G401 (cell line): ENCODE results near the gene NAALADL2. TPM values are rescaled to one million over a fixed set of nuclear protein-coding genes. Genes with fewer than 3 reads are reported as not detected.
A peak's percentile ranks its signal among the peaks of the same experiment; 100 is the strongest.
"Not testable (repeated sequence)": the region's sequence is repeated elsewhere in the genome, so short reads cannot be mapped to it uniquely, and the experiment has no call there.

Source experiments
- DNase-seq: peaks from one replicate; pipeline ENCODE4 v3.0.0-alpha.2; 2015; ENCODE audit warnings: low spot score
- in situ Hi-C: cut with HindIII; loops from 2 replicates; pipeline ENCODE4 v1.10.0; 2016; ENCODE audit warnings: low sequenced_read_pairs, mixed read lengths
- total RNA-seq: library from RNA; depleted of rRNA; stranded (reverse); fragments of >200 nt; shearing (Covaris generic); gene quantifications from 2 replicates; pipeline ENCODE4 v1.2.3, GENCODE V29; 2014

Gene NAALADL2
- total RNA-seq, 1 experiment from 2014 or later, result 1.3 TPM

DNA sequence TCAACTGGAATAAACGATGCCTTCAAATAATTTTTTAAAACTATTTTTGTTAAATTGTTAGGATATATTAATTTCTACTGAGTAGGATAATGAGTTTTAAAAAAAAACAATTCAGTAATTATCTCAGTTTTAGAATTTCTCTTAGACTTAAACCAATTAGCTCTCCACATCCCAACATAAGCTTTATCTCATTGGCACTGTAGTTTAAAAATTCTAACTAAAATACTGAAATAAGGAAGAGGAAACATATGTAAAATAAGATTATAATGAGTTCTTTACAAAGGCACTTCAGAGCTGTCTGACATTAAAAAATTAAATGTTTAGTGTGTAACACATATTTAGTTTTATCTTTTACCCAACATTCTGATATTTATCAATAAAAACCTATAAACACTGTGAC, 558.3 kb downstream of the NAALADL2 start:
- no peak for DNase-seq
- in situ Hi-C loops, result no loop called here

DNA sequence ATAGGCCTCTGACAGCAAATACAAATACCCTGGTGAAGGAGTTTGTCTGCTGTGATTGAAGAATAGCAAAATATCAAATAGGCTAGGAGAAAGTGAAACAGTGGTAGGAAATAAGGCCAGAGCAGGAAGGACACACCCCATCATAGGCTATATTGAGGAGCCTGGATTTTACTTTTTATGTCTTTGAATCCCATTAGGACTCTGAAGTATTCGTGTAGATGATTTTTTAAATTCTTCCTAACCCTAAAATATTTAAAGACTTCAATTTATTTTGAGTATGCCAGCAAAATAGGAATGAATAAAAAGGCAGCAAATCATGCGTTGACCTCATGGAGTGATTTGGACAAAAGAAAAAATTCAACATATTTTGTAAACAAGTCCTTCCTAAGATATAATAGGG, 562.8 kb downstream of the NAALADL2 start:
- in situ Hi-C loops, result no loop called here
- DNase-seq, result no peak

DNA sequence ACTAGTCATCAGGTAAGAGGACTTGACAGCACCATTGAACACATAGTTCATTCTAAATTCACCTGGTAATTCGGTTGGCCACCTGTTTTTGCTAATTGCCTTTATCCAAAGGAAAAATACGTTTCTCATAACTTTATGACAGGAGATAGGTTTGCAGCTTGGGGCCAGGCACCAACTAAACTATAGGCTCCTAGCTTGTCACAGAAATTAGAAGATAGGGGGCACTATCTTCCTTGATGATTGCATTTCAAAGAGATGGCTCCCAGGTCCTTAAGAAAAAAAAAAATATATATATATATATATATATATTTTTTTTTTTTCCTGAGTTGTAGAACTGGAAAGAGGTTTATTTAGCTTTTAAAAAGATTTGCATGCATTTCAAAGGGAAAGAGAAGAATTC, 563.6 kb downstream of the NAALADL2 start:
- in situ Hi-C loops, result no loop called here
- DNase-seq, result no peak

DNA sequence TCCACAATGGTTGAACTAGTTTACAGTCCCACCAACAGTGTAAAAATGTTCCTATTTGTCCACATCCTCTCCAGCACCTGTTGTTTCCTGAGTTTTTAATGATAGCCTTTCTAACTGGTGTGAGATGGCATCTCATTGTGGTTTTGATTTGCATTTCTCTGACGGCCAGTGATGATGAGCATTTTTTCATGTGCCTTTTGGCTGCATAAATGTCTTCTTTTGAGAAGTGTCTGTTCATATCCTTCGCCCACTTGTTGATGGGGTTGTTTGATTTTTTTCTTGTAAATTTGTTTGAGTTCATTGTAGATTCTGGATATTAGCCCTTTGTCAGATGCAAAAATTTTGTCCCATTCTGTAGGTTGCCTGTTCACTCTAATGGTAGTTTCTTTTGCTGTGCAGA, 564.7 kb downstream of the NAALADL2 start:
- DNase-seq, result not testable (repeated sequence)

GRCh38 chr3:175426805-175427204, 567.7 kb downstream of the NAALADL2 start:
- no peak for DNase-seq
- in situ Hi-C loops, result no loop called here

More for the DNA sequence above, 564.7 kb downstream of the NAALADL2 start:
- in situ Hi-C loops, result not testable (repeated sequence)

GRCh38 chr3:175428466-175428865, 569.3 kb downstream of the NAALADL2 start:
- DNase-seq, result no peak
- in situ Hi-C loops, result no loop called here

DNA sequence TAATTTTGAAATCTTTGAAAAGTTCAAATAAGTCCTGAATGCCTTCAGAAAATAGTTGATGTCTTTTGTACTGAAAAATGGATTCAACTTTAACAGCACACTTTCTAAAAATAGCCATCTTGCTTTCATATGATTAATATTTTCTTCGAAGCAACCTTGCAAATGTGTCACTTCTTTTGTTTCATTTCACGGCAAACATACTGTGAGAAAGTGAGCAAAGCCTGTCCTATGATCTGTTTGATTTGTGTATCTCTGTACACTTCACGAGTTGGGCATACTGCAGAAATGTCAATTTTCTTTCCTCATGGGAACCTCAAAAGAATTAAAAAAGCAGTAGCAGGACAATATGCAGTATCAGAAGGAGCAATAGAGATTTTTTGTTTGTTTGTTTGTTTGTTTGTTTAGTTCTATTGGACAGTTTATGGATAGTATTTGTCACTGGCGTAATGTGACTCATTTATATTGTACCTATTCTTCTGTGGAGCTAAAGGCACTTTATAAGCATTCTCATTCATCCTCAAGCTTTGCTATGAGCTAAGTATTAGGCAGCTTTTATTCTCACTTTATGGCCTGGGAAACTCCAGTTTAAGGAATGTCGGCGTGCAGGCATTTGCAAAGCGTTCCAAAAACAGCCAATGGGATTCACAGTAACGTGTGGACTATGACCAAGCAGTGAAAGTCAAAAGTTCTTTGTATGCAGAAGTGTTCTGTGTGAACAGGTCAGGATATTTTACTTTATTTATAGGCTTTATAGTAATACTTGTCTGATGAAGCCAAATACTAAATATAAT, 572.0 kb downstream of the NAALADL2 start:
- in situ Hi-C loops, result no loop called here
- no peak for DNase-seq

DNA sequence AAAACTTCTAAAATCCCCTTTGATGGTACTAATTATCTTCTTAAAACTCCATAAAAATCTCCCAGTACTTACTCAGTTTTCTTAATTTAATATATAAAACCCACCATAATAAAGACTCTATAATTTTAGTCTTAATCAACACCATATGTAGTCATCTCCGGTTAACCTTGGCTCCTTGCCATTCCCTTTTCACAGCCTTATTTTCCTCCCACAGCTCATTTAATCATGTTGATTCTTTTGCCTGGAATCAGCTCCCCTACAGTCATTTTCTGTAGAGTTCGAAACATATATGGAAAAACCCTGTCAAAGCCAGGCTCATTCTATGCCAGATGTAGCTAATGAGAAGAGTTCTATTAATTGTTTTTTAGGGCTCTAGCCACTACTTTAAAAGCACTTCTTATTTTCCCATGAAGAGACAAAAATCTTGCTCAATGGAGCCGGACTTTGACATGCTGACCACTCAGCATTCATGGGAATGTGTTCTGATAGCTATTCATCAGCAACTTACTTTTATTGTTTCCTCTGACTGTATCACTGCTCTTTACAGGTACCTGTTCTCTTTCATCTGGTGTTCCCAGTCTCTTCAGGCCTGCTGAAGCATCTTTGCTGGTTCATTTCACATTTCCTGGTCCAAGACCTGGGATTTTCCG, 573.4 kb downstream of the NAALADL2 start:
- DNase-seq, result peak; percentile 24
- in situ Hi-C loops, result no loop called here

GRCh38 chr3:175433026-175433674, 574.0 kb downstream of the NAALADL2 start:
- in situ Hi-C loops, result no loop called here
- no peak for DNase-seq

GRCh38 chr3:175434561-175434960, 575.4 kb downstream of the NAALADL2 start:
- no peak for DNase-seq
- in situ Hi-C loops, result no loop called here

DNA sequence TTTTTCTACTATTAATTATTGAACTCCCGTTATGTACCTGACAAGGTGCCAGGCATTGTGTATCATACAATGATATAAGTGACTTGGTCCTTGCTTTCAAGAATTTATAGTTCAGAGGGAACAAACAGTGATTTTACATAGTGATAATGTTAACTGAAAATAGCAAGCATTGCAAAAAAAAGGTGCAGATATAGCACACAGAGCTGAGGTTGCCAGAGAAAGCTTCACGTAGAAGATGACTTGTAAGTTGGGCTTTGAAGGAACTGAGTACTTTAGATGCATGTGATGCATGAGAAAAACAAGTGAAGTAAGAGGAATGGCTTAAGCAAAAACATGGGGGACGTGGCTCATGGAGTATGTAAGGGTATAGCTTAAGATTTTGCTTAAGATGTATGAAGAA, 584.5 kb downstream of the NAALADL2 start:
- in situ Hi-C loops, result no loop called here
- DNase-seq, result no peak

- DNase-seq, result no peak
- in situ Hi-C loops, result no loop called here
These were observed 586.6 kb downstream of the NAALADL2 start for GRCh38 chr3:175445741-175446140.

GRCh38 chr3:175447521-175447920, 588.4 kb downstream of the NAALADL2 start:
- DNase-seq, result no peak
- in situ Hi-C loops, result no loop called here

DNA sequence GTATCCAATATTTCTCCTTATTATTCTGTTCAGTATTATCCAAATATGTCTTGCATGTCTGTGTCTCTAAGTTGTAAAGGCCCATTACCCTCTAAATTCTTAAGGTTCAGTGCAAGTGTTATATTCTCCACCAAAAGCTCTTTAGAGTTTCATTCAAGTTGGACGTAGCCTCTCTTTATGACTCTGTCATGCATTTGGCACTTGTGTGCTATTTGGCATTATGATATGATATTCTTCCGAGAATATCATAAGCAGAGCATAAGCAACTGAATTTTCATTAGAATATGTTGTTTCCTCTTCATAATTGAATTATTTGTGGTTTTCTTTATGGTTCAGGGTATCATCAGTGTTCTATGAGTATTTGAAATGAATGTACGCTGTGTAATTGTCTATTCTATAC, 594.2 kb downstream of the NAALADL2 start:
- in situ Hi-C loops, result no loop called here
- no peak for DNase-seq

DNA sequence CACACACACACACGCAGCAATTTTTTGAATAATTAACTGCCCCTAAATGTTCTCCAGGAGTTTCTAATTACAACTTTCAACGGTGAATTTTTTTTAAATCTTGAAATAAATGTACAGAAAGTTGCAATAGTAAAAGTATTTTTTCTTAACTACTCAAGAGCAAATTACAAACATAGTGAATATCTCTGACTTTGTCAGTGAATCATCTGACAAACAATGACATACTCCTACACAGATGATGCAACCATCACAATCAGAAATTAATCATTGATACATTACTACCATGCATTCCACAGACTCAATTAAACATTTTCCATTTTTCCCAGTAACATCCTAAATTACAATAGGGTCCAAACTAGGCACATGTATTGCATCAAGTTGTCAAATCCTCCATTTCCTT, 597.3 kb downstream of the NAALADL2 start:
- in situ Hi-C loops, result no loop called here
- DNase-seq, result no peak

DNA sequence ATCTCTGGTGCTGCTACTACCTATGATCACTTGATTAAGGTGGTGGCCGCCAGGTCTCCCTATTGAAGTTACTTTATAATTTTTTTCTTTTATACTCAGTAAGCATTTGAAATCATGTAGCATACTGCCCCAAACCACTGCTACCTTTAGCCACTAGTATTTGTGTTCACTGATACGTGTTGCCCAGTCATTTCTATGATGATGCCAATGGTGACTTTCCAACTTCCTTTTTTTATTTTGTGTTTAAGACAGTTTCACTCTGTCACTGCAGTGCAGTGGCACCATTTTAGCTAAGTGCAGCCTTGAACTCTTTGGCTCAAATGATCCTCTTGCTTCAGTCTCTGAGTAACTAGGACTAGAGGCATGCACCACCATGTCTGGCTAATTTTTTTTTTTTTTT, 598.2 kb downstream of the NAALADL2 start:
- in situ Hi-C loops, result no loop called here
- DNase-seq, result no peak

DNA sequence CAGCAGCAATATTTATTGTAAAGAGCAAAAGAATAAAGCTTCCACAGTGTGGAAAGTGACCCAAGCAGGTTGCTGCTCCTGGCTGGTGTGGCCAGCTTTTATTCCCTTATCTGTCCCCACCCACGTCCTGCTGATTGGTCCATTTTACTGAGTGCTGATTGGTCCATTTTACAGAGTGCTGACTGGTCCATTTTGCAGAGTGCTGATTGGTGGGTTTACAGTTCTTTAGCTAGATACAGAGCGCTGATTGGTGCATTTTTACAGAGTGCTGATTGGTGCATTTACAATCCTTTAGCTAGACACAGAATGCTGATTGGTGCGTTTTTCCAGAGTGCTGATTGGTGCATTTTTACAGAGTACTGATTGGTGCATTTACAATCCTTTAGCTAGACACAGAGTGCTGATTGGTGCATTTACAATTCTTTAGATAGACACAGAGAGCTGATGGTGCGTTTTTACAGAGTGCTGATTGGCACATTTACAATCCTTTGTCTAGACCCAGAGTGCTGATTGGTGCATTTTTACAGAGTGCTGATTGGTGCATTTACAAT, 601.8 kb downstream of the NAALADL2 start:
- in situ Hi-C loops, result not testable (repeated sequence)

DNA sequence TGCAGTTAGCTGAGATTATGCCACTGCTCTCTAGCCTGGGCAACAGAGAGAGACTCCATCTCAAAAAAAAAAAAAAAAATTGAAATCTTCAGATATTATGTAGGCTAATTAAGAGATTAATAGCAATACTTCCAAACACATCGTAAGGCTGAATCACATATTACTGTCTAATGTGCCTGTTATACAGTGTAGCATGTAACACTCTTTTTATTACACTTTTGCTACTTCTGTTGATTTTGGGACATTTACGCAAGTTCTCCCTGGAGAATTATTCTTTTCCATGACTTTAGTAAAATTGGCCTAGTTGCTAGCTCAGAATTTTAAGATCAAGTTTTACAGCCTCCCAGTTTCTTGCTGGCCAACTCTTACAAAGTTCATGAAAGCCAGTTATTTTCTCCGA, 605.2 kb downstream of the NAALADL2 start:
- in situ Hi-C loops, result no loop called here
- DNase-seq, result no peak

More for the DNA sequence above, 601.8 kb downstream of the NAALADL2 start:
- not testable (repeated sequence) for DNase-seq

DNA sequence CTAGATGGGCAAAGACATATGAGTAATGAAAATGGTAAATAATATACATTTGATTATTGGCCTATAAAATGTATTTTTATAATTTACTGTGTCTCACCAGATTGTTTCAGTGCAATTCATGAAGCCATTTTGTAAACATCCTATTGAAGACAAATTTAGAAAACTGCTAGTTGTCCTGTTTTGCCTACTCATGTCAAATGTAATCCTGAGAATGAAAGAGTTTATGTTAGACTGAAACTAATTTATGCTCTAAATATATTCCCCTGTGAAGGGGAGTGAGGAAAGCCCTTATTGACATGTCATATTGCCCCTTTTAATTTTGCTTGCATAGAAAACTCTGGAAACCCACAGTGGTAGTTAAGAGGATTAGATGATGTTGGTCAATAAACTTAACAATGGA, 610.0 kb downstream of the NAALADL2 start:
- no peak for DNase-seq
- in situ Hi-C loops, result no loop called here

- in situ Hi-C loops, result no loop called here
These were observed 616.6 kb downstream of the NAALADL2 start for GRCh38 chr3:175475765-175476164.

More at GRCh38 chr3:175475765-175476164, 616.6 kb downstream of the NAALADL2 start:
- DNase-seq, result no peak
